Left lung (tissue), 10 donors: ENCODE measurements around the gene ZNF268. TPM values are rescaled to one million over a fixed set of nuclear protein-coding genes. Genes with fewer than 3 reads are reported as not detected.
"Not testable (repeated sequence)": the region's sequence is repeated elsewhere in the genome, so short reads cannot be mapped to it uniquely, and the experiment has no call there.

Source experiments
- ATAC-seq: fragments of 200-7000 bp; cut with Tn5 transposase; one replicate; pipeline ENCODE4 v1.9.1; 2020; ENCODE audit warnings: moderate library complexity
- DNase-seq, 4 donors: peaks; one replicate each; pipeline ENCODE4 v3.0.0-alpha.2; 2013 to 2020
- H3K27ac ChIP-seq, 2 donors: fragments of 200-600 bp; sonication (generic) in 1 of 2; one replicate each; pipeline versions ENCODE4 v1.5.0 to v1.8.0; 2020 to 2021
- H3K27me3 ChIP-seq, 2 donors: fragments of 200-600 bp; sonication (generic) in 1 of 2; one replicate each; pipeline versions ENCODE4 v1.5.0 to v1.8.0; 2020 to 2021
- H3K36me3 ChIP-seq, 2 donors: fragments of 200-600 bp; sonication (generic) in 1 of 2; one replicate each; pipeline versions ENCODE4 v1.5.0 to v1.8.0; 2020 to 2021
- H3K4me1 ChIP-seq, 2 donors: fragments of 200-600 bp; one replicate each; pipeline ENCODE4 v1.8.0; 2021
- H3K4me3 ChIP-seq, 2 donors: fragments of 200-600 bp; sonication (generic) in 1 of 2; one replicate each; pipeline versions ENCODE4 v1.5.0 to v1.8.0; 2020 to 2021; ENCODE audit warnings: mild to moderate bottlenecking in 1 of 2
- H3K9me3 ChIP-seq, 2 donors: fragments of 200-600 bp; sonication (generic) in 1 of 2; one replicate each; pipeline versions ENCODE4 v1.5.0 to v1.8.0; 2020 to 2021
- CTCF ChIP-seq, 2 donors: fragments of 200-600 bp; sonication (generic) in 1 of 2; IDR thresholded peaks; one replicate each; pipeline versions ENCODE4 v1.5.0 to v1.8.0; 2021; ENCODE audit warnings: antibody characterized with exemption in 2 of 2
- intact Hi-C, 2 donors: fragments of 100-400 bp; cut with DNase I; formaldehyde crosslinking; loops; one replicate each; pipeline versions ENCODE4 v1.11.2 to v1.14.2; 2022
- polyA plus RNA-seq, 6 donors: library from polyadenylated mRNA; unstranded; fragments of 120-200 nt; gene quantifications; one replicate each; pipeline ENCODE4 v1.2.1, GENCODE V29; 2013; ENCODE audit not compliant: insufficient read length in 6 of 6
- total RNA-seq, 2 donors: library from RNA; stranded (reverse); fragmentation: NEBNext Ultra II Directional; extraction: Animal tissue kit (Norgen Biotek cat#: 25700); gene quantifications; one replicate each; pipeline ENCODE4 v1.2.1, GENCODE V29; 2021
- donor health status: DM: no; HTN: yes; CAD: no.
- donor health status: DM: no; HTN: no; CAD: no.

ZNF268 gene
- total and polyA plus RNA-seq, 8 donors: 19.2 to 31.7 (median 26.5) TPM

- intact Hi-C loops: no loop called here
- peaks cover 0 to 22% of the 10 kb centered on the region in 2 donors for H3K27me3 ChIP-seq
- no peak overlapping the region for H3K4me3 ChIP-seq
- H3K36me3 ChIP-seq: no peaks in the 10 kb centered on the region
- ATAC-seq: no peak
- H3K9me3 ChIP-seq: peaks cover 0 to 77% of the 10 kb centered on the region in 2 donors
- H3K4me1 ChIP-seq: no peaks in the 10 kb centered on the region
- TF ChIP-seq CTCF (IDR thresholded peaks at IDR 0.05): no peak
- no peak for DNase-seq
- H3K27ac ChIP-seq: no peak overlapping the region
These were observed 55.3 kb downstream of the ZNF268 start for GRCh38 chr12:133236556-133236955.

GRCh38 chr12:133251732-133252131, 70.4 kb downstream of the ZNF268 start:
- no peak for TF ChIP-seq CTCF (IDR thresholded peaks at IDR 0.05)

GRCh38 chr12:133255833-133256232, 74.5 kb downstream of the ZNF268 start:
- H3K27ac ChIP-seq, H3K4me3 ChIP-seq, ATAC-seq, H3K4me1 ChIP-seq, H3K27me3 ChIP-seq, H3K36me3 ChIP-seq, intact Hi-C loops, DNase-seq: not testable (repeated sequence)
- H3K9me3 ChIP-seq: peaks cover 0 to 24% of the 10 kb centered on the region in 2 donors

More at GRCh38 chr12:133251732-133252131, 70.4 kb downstream of the ZNF268 start:
- H3K27ac ChIP-seq: no peak overlapping the region
- no peaks in the 10 kb centered on the region for H3K27me3 ChIP-seq
- DNase-seq (no peak), ATAC-seq (no peak)
- no peak overlapping the region for H3K4me3 ChIP-seq
- intact Hi-C loops: no loop called here
- no peaks in the 10 kb centered on the region for H3K36me3 ChIP-seq
- no peaks in the 10 kb centered on the region for H3K4me1 ChIP-seq
- peaks cover 0 to 37% of the 10 kb centered on the region in 2 donors for H3K9me3 ChIP-seq

- no peak for TF ChIP-seq CTCF (IDR thresholded peaks at IDR 0.05)
- H3K27ac ChIP-seq: no peak overlapping the region
- intact Hi-C loops: no loop called here
- H3K9me3 ChIP-seq: peaks cover 0 to 24% of the 10 kb centered on the region in 2 donors
- H3K4me3 ChIP-seq: no peak overlapping the region
- no peaks in the 10 kb centered on the region for H3K27me3 ChIP-seq
- no peaks in the 10 kb centered on the region for H3K4me1 ChIP-seq
- no peaks in the 10 kb centered on the region for H3K36me3 ChIP-seq
- no peak for DNase-seq
- ATAC-seq: no peak
These were observed 75.0 kb downstream of the ZNF268 start for GRCh38 chr12:133256321-133256720.

- no peaks in the 10 kb centered on the region for H3K36me3 ChIP-seq
- intact Hi-C loops: no loop called here
These were observed 82.9 kb downstream of the ZNF268 start for GRCh38 chr12:133264173-133264572.

More at GRCh38 chr12:133264173-133264572, 82.9 kb downstream of the ZNF268 start:
- Histone ChIP-seq H3K9me3 (no peaks in the 10 kb centered on the region), H3K27me3 (no peaks in the 10 kb centered on the region), H3K27ac (no peak overlapping the region), H3K4me1 (no peaks in the 10 kb centered on the region), H3K4me3 (no peak overlapping the region)
- DNase-seq (no peak), ATAC-seq (peak; percentile 21)
- TF ChIP-seq CTCF (IDR thresholded peaks at IDR 0.05): no peak

Other genes starting within 250 kb of the ZNF268 start
- gene ZNF605, start 225.2 kb upstream of the ZNF268 start, total RNA-seq: 10 to 100 TPM; 14.7 to 18.1 TPM
- 10 to 100 TPM; 22.6 to 28.7 (median 25.0) TPM for gene ZNF605, start 225.2 kb upstream of the ZNF268 start, polyA plus RNA-seq
- gene ZNF26, start 195.1 kb upstream of the ZNF268 start, total RNA-seq: 10 to 100 TPM in 1 of 2 donors, 1 to 10 TPM in 1; 7.5 to 10.8 TPM
- gene ZNF26, start 195.1 kb upstream of the ZNF268 start, polyA plus RNA-seq: 10 to 100 TPM; 14.7 to 19.4 (median 17.0) TPM
- gene ZNF84, start 144.0 kb upstream of the ZNF268 start, total RNA-seq: 10 to 100 TPM; 17.3 to 24.5 TPM
- 10 to 100 TPM; 71.1 to 85.7 (median 74.2) TPM for gene ZNF84, start 144.0 kb upstream of the ZNF268 start, polyA plus RNA-seq
- 10 to 100 TPM; 12.2 to 14.4 TPM for gene ZNF140, start 100.6 kb upstream of the ZNF268 start, total RNA-seq
- 10 to 100 TPM; 39.3 to 44.2 (median 40.7) TPM for gene ZNF140, start 100.6 kb upstream of the ZNF268 start, polyA plus RNA-seq
- gene ZNF891, start 51.2 kb upstream of the ZNF268 start, total RNA-seq: 1 to 10 TPM; 1.6 to 1.8 TPM
- gene ZNF891, start 51.2 kb upstream of the ZNF268 start, polyA plus RNA-seq: 1 to 10 TPM; 6.2 to 8.5 (median 7.4) TPM
- gene ZNF10, start 50.9 kb upstream of the ZNF268 start, total RNA-seq: 1 to 10 TPM; 6.7 to 8.2 TPM
- gene ZNF10, start 50.9 kb upstream of the ZNF268 start, polyA plus RNA-seq: 10 to 100 TPM; 28.7 to 36.1 (median 31.6) TPM
- gene ANHX, start 54.4 kb downstream of the ZNF268 start, total RNA-seq: not detected
- not detected for gene ANHX, start 54.4 kb downstream of the ZNF268 start, polyA plus RNA-seq